CD14-positive monocyte (primary cell): ENCODE data around the gene ENDOV. TPM values are rescaled to one million over a fixed set of nuclear protein-coding genes. Genes with fewer than 3 reads are reported as not detected.

Experiments used
- DNase-seq, 3 donors: peaks; one replicate each; pipeline ENCODE4 v3.0.0-alpha.2; 2011 to 2022
- H2AFZ ChIP-seq: 2 replicates; pipeline ENCODE4 v1.6.0; 2012; ENCODE audit warnings: mild to moderate bottlenecking, low read depth, low read length, inconsistent platforms; ENCODE audit not compliant: insufficient read depth, poor library complexity, severe bottlenecking
- H3K27ac ChIP-seq, 2 donors: 1 replicate in 1 of 2; 2 replicates in 1 of 2; pipeline ENCODE4 v1.5.1; 2012 to 2013; ENCODE audit warnings: low read length in 2 of 2, control low read depth in 1 of 2, inconsistent platforms in 1 of 2, low read depth in 1 of 2, mild to moderate bottlenecking in 1 of 2
- H3K27me3 ChIP-seq, 2 donors: one replicate each; pipeline versions ENCODE4 v1.6.0 to v1.6.1; 2011 to 2013; ENCODE audit warnings: low read length in 2 of 2; ENCODE audit not compliant: control insufficient read depth in 2 of 2, insufficient read depth in 2 of 2
- H3K36me3 ChIP-seq, 2 donors: replicated peaks in 1 of 2; 1 replicate in 1 of 2; 2 replicates in 1 of 2; pipeline versions ENCODE4 v1.5.1 to v1.6.1; 2012 to 2013; ENCODE audit warnings: low read length in 2 of 2, control low read depth in 1 of 2, inconsistent platforms in 1 of 2, mild to moderate bottlenecking in 1 of 2; ENCODE audit not compliant: insufficient read depth in 2 of 2, control insufficient read depth in 1 of 2
- H3K4me1 ChIP-seq, 2 donors: 1 replicate in 1 of 2; 2 replicates in 1 of 2; pipeline versions ENCODE4 v1.5.1 to v1.6.1; 2012 to 2013; ENCODE audit warnings: low read length in 2 of 2, control low read depth in 1 of 2, inconsistent platforms in 1 of 2, mild to moderate bottlenecking in 1 of 2, moderate library complexity in 1 of 2; ENCODE audit not compliant: insufficient read depth in 2 of 2, control insufficient read depth in 1 of 2
- H3K4me2 ChIP-seq: replicated peaks from 2 replicates; pipeline ENCODE3; 2012; ENCODE audit warnings: low read length, moderate library complexity, mild to moderate bottlenecking; ENCODE audit not compliant: poor library complexity, severe bottlenecking; ENCODE audit errors: extremely low read depth
- H3K4me3 ChIP-seq, 3 experiments: fragments of 200-600 bp in 1 of 3; sonication (generic) in 1 of 3; replicated peaks in 1 of 3; 1 replicate in 2 of 3; 2 replicates in 1 of 3; pipeline ENCODE4 v1.5.1; 2011 to 2013; ENCODE audit warnings: low read length in 3 of 3, mild to moderate bottlenecking in 3 of 3, control low read depth in 2 of 3, low read depth in 2 of 3, inconsistent platforms in 1 of 3, moderate library complexity in 1 of 3
- H3K79me2 ChIP-seq: 2 replicates; pipeline ENCODE4 v1.6.0; 2012; ENCODE audit warnings: mild to moderate bottlenecking, control low read depth, inconsistent platforms, low read length, moderate library complexity; ENCODE audit not compliant: insufficient read depth
- H3K9ac ChIP-seq: 2 replicates; pipeline ENCODE4 v1.6.0; 2017; ENCODE audit warnings: low read length, mild to moderate bottlenecking; ENCODE audit not compliant: insufficient read depth, poor library complexity, severe bottlenecking
- H3K9me3 ChIP-seq, 2 donors: replicated peaks in 1 of 2; 1 replicate in 1 of 2; 2 replicates in 1 of 2; pipeline versions ENCODE4 v1.5.1 to v1.6.1; 2012 to 2013; ENCODE audit warnings: low read length in 2 of 2, control low read depth in 1 of 2; ENCODE audit not compliant: control insufficient read depth in 1 of 2, insufficient read depth in 1 of 2
- H4K20me1 ChIP-seq: 2 replicates; pipeline ENCODE4 v1.6.0; 2012; ENCODE audit warnings: mild to moderate bottlenecking, low read length, control low read depth, moderate library complexity; ENCODE audit not compliant: insufficient read depth
- H3K27ac Mint-ChIP-seq, 7 donors: one replicate each; pipeline ENCODE4 v1.8.0; 2020; ENCODE audit warnings: mild to moderate bottlenecking in 7 of 7, mixed read lengths in 7 of 7, moderate library complexity in 6 of 7, inconsistent platforms in 2 of 7
- H3K27me3 Mint-ChIP-seq, 3 donors: one replicate each; pipeline ENCODE4 v1.8.0; 2021 to 2022; ENCODE audit warnings: low read depth in 3 of 3, mild to moderate bottlenecking in 3 of 3, mixed read lengths in 3 of 3, moderate library complexity in 3 of 3, inconsistent platforms in 1 of 3
- H3K36me3 Mint-ChIP-seq, 2 donors: one replicate each; pipeline ENCODE4 v1.8.0; 2020; ENCODE audit warnings: mixed read lengths in 2 of 2, inconsistent platforms in 1 of 2, mild to moderate bottlenecking in 1 of 2
- H3K4me1 Mint-ChIP-seq: one replicate; pipeline ENCODE4 v1.8.0; 2020; ENCODE audit warnings: mild to moderate bottlenecking, mixed read lengths
- H3K4me3 Mint-ChIP-seq, 2 donors: one replicate each; pipeline ENCODE4 v1.8.0; 2020; ENCODE audit warnings: mild to moderate bottlenecking in 2 of 2, mixed read lengths in 2 of 2, moderate library complexity in 1 of 2
- H3K9me3 Mint-ChIP-seq, 7 donors: one replicate each; pipeline ENCODE4 v1.8.0; 2020 to 2022; ENCODE audit warnings: mixed read lengths in 7 of 7, mild to moderate bottlenecking in 6 of 7, moderate library complexity in 6 of 7, inconsistent platforms in 2 of 7
- WGBS: methylation state at CpG from one replicate; pipeline ENCODE4 v1.1.5; 2013; ENCODE audit warnings: missing lambda C conversion rate; ENCODE audit not compliant: insufficient coverage; 5-methylcytosine and 5-hydroxymethylcytosine counted together
- intact Hi-C, 2 donors: fragments of 100-400 bp; cut with micrococcal nuclease; formaldehyde crosslinking; loops; one replicate each; pipeline versions ENCODE4 v1.15.0 to v1.15.1; 2023
- polyA plus RNA-seq, 3 donors: library from polyadenylated mRNA; depleted of rRNA in 1 of 3; unstranded in 2 of 3; stranded (reverse) in 1 of 3; fragments of 300-500 nt in 2 of 3; fragments of >200 nt in 1 of 3; fragmentation: Illumina TruSeq in 2 of 3; gene quantifications; 1 replicate in 2 of 3; 2 replicates in 1 of 3; pipeline ENCODE4 v1.2.3, GENCODE V29; 2012 to 2021
- TF ChIP-seq, protein P1 (sequence below): fragments of 200-600 bp; IDR thresholded peaks from one replicate; pipeline ENCODE4 v1.8.0; 2022; ENCODE audit warnings: antibody characterized with exemption, mild to moderate bottlenecking

The ENDOV gene
- polyA plus RNA-seq, 3 donors = 10.4 to 15.7 (median 13.3) TPM

GRCh38 chr17:80468781-80469493, 54.0 kb downstream of the ENDOV start:
- Histone ChIP-seq H3K36me3 (no peaks in the 10 kb centered on the region), H4K20me1 (no peaks in the 10 kb centered on the region), H3K79me2 (no peaks in the 10 kb centered on the region), H2AFZ (no peak overlapping the region), H3K27me3 (peaks cover 2 to 59% of the 10 kb centered on the region in 2 donors), H3K27ac (no peak overlapping the region), H3K9me3 (no peaks in the 10 kb centered on the region), H3K4me2 (no peak overlapping the region), H3K4me3 (no peak overlapping the region), H3K4me1 (no peaks in the 10 kb centered on the region), H3K9ac (no peak overlapping the region)
- no peaks in the 10 kb centered on the region for H3K4me1 Mint-ChIP-seq
- H3K27ac Mint-ChIP-seq = no peak overlapping the region
- intact Hi-C loops = no loop called here
- TF ChIP-seq, protein P1, sequence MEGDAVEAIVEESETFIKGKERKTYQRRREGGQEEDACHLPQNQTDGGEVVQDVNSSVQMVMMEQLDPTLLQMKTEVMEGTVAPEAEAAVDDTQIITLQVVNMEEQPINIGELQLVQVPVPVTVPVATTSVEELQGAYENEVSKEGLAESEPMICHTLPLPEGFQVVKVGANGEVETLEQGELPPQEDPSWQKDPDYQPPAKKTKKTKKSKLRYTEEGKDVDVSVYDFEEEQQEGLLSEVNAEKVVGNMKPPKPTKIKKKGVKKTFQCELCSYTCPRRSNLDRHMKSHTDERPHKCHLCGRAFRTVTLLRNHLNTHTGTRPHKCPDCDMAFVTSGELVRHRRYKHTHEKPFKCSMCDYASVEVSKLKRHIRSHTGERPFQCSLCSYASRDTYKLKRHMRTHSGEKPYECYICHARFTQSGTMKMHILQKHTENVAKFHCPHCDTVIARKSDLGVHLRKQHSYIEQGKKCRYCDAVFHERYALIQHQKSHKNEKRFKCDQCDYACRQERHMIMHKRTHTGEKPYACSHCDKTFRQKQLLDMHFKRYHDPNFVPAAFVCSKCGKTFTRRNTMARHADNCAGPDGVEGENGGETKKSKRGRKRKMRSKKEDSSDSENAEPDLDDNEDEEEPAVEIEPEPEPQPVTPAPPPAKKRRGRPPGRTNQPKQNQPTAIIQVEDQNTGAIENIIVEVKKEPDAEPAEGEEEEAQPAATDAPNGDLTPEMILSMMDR = no peak
- peaks cover 52 to 83% (median 61%) of the 10 kb centered on the region in 3 donors for H3K27me3 Mint-ChIP-seq
- no peaks in the 10 kb centered on the region for H3K36me3 Mint-ChIP-seq
- no peak for DNase-seq
- WGBS = 76% methylated on average over 26 of the region's 28 CpGs
- H3K4me3 Mint-ChIP-seq = peak overlapping the region in 1 of 2 donors; percentile 71
- peaks cover 0 to 7% (median 0%) of the 10 kb centered on the region in 7 donors for H3K9me3 Mint-ChIP-seq

GRCh38 chr17:80469667-80470066, 54.7 kb downstream of the ENDOV start:
- H2AFZ ChIP-seq = no peak overlapping the region
- peaks cover 0 to 4% of the 10 kb centered on the region in 2 donors for H3K9me3 ChIP-seq
- no peak overlapping the region for H3K27ac ChIP-seq
- Mint-ChIP-seq H3K4me3 (no peak overlapping the region), H3K4me1 (peaks cover under 1% of the 10 kb centered on the region), H3K9me3 (peaks cover 0 to 7% (median 0%) of the 10 kb centered on the region in 7 donors), H3K27ac (no peak overlapping the region), H3K27me3 (peaks cover 59 to 88% (median 69%) of the 10 kb centered on the region in 3 donors), H3K36me3 (no peaks in the 10 kb centered on the region)
- no peaks in the 10 kb centered on the region for H3K79me2 ChIP-seq
- DNase-seq = no peak
- H3K27me3 ChIP-seq = peaks cover 6 to 62% of the 10 kb centered on the region in 2 donors
- TF ChIP-seq, protein P1 = no peak
- H3K9ac ChIP-seq = no peak overlapping the region
- H4K20me1 ChIP-seq = no peaks in the 10 kb centered on the region
- no peak overlapping the region for H3K4me3 ChIP-seq
- H3K4me1 ChIP-seq = no peaks in the 10 kb centered on the region
- WGBS = 87% methylated on average over 10 of the region's 11 CpGs
- H3K36me3 ChIP-seq = no peaks in the 10 kb centered on the region
- intact Hi-C loops = no loop called here
- H3K4me2 ChIP-seq = no peak overlapping the region
